Neural cell (in vitro differentiated cells): ENCODE results near the gene CACNA1I.

Experiments used
- EP300 ChIP-seq: fragments of 450-650 bp; conservative IDR thresholded peaks from 2 replicates; pipeline ENCODE4 v1.6.1; 2014; ENCODE audit warnings: antibody characterized with exemption, mild to moderate bottlenecking, moderate library complexity; ENCODE audit not compliant: poor library complexity, severe bottlenecking
- EZH2 ChIP-seq: fragments of 200-600, 300-800 bp; shearing (Covaris generic), sonication (generic); IDR thresholded peaks from 2 replicates; pipeline ENCODE4 v1.6.1; 2014; ENCODE audit warnings: antibody characterized with exemption, low read length, borderline replicate concordance, mild to moderate bottlenecking; ENCODE audit not compliant: insufficient read depth, poor library complexity, severe bottlenecking
- MXI1 ChIP-seq: fragments of 450-650 bp; conservative IDR thresholded peaks from 2 replicates; pipeline ENCODE4 v1.6.1; 2014; ENCODE audit warnings: antibody characterized with exemption, mild to moderate bottlenecking; ENCODE audit not compliant: poor library complexity, severe bottlenecking
- POLR2AphosphoS5 ChIP-seq: IDR thresholded peaks from 2 replicates; pipeline ENCODE4 v1.6.1; 2012
- RAD21 ChIP-seq: fragments of 450-650 bp; conservative IDR thresholded peaks from 2 replicates; pipeline ENCODE4 v1.6.1; 2014; ENCODE audit warnings: antibody characterized with exemption, mild to moderate bottlenecking, moderate library complexity
- SMC3 ChIP-seq: fragments of 450-650 bp; conservative IDR thresholded peaks from 2 replicates; pipeline ENCODE4 v1.6.1; 2014; ENCODE audit warnings: antibody characterized with exemption, mild to moderate bottlenecking, moderate library complexity; ENCODE audit not compliant: poor library complexity
- TAF1 ChIP-seq: IDR thresholded peaks from 2 replicates; pipeline ENCODE4 v1.6.1; 2012; ENCODE audit warnings: low read depth
- TF ChIP-seq, protein P1 (sequence below): fragments of 450-650 bp; IDR thresholded peaks from 2 replicates; pipeline ENCODE4 v1.5.1; 2014; ENCODE audit warnings: antibody characterized with exemption, mild to moderate bottlenecking, moderate library complexity; ENCODE audit not compliant: poor library complexity, severe bottlenecking
- TF ChIP-seq, protein P2 (sequence below): IDR thresholded peaks from 2 replicates; pipeline ENCODE4 v1.6.1; 2012; ENCODE audit warnings: borderline replicate concordance

DNA sequence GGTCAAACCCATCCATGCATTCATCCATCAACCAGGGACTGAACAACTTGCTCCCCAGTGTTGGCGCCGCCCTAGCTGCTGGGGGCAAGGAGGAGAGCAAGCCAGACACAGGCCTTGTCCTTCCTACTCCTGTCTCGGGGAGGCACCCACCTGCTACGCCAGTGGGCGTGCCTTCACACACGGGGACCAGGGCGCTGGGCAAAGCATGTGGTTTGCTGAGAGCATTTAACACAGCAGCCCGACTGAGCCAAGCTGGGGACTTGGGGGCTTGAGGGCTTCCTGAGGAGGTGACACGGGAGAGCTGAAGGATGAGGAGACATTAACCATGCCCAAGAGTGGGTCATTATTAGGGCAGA, 30.6 kb downstream of the CACNA1I start:
- TF ChIP-seq, protein P1, sequence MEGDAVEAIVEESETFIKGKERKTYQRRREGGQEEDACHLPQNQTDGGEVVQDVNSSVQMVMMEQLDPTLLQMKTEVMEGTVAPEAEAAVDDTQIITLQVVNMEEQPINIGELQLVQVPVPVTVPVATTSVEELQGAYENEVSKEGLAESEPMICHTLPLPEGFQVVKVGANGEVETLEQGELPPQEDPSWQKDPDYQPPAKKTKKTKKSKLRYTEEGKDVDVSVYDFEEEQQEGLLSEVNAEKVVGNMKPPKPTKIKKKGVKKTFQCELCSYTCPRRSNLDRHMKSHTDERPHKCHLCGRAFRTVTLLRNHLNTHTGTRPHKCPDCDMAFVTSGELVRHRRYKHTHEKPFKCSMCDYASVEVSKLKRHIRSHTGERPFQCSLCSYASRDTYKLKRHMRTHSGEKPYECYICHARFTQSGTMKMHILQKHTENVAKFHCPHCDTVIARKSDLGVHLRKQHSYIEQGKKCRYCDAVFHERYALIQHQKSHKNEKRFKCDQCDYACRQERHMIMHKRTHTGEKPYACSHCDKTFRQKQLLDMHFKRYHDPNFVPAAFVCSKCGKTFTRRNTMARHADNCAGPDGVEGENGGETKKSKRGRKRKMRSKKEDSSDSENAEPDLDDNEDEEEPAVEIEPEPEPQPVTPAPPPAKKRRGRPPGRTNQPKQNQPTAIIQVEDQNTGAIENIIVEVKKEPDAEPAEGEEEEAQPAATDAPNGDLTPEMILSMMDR, result no peak
- TF ChIP-seq POLR2AphosphoS5, result no peak
- no peak for TF ChIP-seq RAD21
- no peak for TF ChIP-seq EP300
- TF ChIP-seq, protein P2, sequence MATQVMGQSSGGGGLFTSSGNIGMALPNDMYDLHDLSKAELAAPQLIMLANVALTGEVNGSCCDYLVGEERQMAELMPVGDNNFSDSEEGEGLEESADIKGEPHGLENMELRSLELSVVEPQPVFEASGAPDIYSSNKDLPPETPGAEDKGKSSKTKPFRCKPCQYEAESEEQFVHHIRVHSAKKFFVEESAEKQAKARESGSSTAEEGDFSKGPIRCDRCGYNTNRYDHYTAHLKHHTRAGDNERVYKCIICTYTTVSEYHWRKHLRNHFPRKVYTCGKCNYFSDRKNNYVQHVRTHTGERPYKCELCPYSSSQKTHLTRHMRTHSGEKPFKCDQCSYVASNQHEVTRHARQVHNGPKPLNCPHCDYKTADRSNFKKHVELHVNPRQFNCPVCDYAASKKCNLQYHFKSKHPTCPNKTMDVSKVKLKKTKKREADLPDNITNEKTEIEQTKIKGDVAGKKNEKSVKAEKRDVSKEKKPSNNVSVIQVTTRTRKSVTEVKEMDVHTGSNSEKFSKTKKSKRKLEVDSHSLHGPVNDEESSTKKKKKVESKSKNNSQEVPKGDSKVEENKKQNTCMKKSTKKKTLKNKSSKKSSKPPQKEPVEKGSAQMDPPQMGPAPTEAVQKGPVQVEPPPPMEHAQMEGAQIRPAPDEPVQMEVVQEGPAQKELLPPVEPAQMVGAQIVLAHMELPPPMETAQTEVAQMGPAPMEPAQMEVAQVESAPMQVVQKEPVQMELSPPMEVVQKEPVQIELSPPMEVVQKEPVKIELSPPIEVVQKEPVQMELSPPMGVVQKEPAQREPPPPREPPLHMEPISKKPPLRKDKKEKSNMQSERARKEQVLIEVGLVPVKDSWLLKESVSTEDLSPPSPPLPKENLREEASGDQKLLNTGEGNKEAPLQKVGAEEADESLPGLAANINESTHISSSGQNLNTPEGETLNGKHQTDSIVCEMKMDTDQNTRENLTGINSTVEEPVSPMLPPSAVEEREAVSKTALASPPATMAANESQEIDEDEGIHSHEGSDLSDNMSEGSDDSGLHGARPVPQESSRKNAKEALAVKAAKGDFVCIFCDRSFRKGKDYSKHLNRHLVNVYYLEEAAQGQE, result no peak
- TF ChIP-seq SMC3, result no peak
- no peak for TF ChIP-seq EZH2
- TF ChIP-seq MXI1, result no peak
- no peak for TF ChIP-seq TAF1
